ENCODE results near the gene RPTOR.
"Not testable (repeated sequence)": the region's sequence is repeated elsewhere in the genome, so short reads cannot be mapped to it uniquely, and the experiment has no call there.

The RPTOR gene

DNA sequence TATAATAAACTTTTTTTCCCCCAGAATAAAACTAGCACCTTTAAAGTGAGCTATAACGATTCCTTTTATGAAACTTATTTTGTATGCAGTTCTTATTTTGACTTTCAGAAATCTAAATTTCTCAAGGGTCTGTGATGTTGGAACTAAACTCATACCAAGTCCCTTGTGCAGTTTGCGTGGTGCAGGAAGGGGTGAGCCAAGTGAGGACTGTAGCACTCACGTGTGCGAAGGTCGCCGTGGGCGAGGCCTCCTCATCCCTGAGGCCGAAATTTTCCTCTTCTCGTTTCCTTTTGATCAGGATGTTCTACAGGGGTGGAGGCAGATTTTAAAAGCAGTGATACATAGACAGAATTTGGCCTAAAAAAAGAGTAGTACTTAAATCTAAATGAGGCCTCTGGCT is 73.7 kb downstream of the RPTOR start:
- no peak for DNase-seq

DNA sequence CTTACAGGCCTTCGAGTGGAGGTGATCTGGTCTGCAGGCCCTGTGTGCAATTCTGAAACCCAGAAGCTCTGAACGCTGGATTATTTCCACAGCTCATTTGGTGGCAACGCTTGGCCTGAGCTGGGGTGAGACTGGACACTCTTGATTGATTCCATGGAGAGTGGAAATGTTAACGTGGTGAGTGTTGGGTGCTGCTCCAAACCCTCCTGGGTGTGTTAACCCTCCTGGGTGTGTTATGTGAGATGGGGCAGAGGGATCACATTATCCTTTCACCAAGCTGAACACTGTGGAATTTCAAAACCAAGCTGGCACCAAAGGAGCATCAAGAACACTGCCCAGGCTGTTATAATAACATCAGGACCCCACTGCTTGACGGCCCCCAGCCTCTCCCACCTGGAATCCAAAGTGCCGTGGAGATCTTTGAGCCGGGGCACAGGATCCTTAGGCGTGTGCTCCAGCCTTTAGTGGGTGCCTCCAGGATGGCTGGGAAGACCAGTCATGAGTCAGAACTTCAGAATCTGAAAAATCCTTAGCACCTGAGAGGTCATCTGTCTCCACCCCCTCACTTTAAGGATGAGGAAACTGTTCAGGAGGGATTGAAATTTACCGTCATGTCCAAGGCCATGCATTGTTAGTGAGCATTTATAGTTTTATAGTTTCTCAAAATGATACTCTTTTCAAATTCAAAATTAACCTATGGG is 75.0 kb downstream of the RPTOR start:
- DNase-seq: no peak

DNA sequence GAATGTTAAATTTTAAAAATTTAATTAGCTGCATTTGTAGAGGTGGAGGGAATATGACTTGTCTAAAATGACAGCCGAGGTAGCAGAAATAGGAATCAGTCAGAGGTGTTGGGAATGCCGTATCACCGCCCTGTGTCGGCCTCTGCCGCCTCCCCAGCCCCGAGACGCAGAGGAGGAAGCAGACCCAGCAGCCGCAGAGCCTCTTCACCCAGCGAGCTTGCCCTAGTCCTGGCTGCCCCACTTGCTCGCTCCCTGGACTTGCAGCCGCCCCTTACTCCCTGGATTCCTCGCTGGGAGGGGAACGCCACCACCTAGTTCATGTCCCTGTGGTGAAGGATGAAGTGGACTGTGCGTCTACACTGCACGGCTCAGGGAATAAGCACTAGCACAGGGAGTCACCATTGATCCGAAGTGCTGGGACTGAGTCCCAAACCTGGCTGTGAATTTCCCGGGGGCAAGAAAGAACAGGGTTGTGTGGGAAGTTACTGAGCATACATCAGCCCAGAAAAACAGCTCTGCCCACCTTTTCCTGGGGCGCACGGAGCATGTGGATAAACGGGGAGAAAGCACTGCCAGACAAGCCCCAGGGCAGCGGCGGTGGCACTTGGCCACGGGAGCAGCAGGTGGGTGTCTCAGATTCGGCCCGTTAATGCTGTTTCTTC is 76.8 kb downstream of the RPTOR start:
- no peak for DNase-seq

DNA sequence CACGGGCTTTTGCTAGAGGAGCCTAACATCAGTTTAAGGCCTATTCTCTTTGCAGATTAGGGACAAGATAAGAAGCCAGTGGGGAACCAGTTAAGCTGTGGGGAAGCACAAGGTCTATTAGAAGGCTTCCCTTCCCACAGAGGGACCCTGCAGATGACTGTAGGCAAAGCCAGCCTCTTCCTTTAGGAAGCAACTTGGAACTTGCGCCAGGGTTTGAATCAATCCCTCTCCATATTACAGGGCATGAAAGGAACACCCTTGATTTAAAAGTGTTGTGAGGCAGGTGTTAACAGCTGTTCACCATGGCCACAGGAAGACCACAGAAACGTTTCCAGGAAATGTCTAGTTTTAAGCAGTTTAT is 77.3 kb downstream of the RPTOR start:
- DNase-seq: no peak

DNA sequence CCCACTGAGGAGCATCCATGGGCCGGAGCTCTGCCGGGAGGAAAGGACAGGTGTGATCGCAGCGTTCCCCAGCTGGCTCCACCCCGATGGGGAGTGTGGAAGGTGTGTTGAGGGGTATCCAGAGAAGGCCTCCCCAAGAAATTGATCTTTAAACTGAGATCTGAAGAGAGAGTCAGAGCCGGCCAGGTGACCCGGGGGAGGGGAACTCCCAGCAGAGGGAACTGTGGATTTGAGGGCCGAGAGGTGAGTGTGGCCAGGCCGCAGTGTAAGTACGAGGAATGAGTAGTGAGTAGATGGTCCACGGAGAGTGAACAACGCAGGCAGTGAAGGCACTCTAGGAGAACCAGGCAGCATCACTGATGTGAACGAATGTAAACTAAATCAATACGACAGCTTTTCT is 80.2 kb downstream of the RPTOR start:
- no peak for DNase-seq

DNA sequence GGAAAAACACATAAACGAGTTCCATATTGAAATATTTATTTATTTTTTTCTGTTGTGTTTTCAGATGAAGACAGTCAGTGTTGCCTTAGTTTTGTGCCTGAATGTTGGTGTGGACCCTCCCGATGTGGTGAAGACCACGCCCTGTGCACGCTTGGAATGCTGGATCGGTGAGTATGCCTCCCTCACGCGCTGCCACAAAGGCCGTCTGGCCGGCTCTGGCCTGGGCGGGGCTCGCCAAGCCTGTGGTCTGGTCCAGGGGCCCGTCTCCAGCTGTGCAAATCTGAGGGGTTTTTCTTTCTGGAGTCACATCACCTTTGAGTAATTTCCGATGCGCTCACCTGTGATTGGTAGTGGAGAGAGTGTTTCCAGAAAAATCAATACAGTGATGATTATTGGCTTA is 81.0 kb downstream of the RPTOR start:
- no peak for DNase-seq

DNA sequence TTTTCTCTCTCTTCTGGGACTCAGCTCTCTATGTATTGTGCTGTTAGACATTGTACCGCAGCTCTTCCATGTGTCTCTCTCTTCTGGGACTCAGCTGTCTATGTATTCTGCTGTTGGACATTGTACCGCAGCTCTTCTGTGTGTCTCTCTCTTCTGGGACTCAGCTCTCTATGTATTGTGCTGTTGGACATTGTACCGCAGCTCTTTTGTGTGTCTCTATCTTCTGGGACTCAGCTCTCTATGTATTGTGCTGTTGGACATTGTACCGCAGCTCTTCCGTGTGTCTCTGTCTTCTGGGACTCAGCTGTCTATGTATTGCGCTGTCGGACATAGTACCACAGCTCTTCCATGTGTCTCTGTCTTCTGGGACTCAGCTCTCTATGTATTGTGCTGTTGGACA is 84.2 kb downstream of the RPTOR start:
- DNase-seq: not testable (repeated sequence)

DNA sequence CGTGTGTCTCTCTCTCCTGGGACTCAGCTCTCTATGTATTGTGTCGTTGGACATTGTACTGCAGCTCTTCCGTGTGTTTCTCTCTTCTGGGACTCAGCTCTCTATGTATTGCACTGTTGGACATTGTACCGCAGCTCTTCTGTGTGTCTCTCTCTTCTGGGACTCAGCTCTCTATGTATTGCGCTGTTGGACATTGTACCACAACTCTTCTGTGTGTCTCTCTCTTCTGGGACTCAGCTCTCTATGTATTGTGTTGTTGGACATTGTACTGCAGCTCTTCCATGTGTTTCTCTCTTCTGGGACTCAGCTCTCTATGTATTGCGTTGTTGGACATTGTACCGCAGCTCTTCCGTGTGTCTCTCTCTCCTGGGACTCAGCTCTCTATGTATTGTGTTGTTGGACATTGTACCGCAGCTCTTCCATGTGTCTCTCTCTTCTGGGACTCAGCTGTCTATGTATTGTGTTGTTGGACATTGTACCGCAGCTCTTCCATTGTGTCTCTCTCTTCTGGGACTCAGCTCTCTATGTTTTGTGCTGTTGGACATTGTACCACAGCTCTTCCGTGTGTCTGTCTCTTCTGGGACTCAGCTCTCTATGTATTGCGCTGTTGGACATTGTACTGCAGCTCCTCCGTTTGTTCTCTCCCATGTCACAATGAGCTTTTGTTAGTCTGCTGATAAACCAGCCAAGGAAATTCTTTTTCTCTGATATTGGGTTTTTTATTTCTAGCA is 84.8 kb downstream of the RPTOR start:
- DNase-seq: no peak

DNA sequence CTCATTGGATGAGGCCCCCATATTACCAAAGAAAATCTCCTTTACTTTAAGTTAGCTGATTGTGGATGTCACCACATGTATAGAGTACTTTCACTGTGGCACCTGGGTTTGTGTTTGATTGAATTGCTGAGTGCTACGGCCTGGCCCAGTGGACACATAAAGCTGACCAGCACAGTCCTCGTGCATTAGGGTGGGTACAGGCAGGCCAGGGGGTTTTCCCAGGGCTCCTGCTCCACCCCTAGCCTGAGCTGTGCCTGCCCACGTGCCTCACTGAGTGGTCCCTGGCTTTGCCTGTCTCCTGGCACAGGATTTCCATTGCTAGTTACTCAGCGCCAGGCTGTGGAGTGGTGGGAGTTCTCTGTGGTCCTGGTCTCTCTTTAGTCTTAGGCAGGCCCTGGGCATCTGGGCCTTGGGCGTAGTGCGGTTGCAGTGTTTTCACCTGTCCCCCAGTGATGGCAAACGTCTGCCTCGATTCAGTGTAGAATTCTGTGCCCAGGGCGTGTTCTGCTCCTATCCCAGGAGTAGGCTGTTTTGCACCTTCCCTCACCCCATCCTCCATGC is 86.0 kb downstream of the RPTOR start:
- no peak for DNase-seq

DNA sequence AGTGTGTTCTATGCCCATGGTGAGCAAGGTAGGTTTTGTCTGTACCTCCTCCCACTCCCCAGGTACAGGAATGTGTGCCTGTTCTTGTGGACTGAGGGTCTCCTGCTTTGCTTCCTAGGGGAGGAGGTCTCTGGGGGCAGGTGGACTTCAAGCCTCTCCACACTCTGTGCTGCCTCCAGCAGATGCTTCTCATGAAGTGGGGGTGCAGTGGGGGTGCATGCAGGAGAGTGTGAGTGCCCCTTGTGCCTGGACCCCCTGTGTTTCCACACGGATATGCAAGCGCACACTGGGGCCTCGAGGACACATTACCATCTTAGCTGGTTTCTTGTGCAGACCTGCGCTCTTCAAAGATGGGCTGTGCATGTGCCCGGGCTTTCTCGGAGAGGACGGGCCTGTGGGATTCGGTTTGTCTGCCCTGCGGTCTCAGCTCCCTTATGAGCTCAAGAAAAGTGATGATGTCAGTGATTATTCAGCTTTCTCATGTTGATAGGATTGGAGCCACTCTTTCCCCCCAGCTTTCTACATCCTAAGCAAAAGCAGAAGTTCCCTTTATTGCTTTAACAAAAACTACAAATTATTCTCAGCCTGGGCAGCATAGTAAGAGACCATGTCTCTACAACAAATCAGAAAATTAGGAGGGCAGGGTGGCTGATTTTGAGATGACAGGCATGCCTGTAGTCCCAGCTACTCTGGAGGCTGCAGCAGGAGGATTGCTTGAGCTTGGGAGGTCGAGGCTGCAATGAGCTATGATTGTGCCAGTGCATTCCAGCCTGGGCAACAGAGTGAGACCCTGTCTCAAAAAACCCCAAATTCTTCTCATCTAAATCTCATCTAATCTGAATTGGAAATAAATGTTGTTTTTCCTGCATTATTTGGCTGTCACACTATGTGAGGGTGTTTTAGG is 86.8 kb downstream of the RPTOR start:
- no peak for DNase-seq

DNA sequence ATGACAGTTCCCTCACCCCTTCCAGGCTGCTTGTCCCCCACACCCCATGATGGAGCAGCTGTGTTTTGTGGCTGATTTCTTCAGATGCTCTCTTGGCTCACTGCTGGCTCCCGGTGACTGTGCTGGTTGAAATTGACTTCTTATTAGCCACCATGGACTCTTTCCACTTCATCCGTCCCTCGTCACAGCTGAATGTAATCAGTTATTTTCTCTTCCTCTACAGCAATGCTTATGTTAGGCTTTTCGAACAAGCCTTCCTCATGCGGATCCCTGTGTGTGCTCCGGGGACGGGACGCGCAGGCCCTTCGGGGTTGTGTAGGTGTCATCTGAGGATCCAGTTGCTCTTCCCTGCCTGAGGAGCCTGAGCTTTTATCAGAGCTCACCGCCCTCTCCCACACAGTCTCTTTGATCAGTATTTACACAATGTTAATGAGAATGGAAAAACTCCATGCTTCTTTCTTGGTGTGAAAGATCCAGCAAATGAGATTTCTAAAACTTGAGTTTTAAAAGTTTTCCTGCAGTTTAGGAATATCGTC is 87.5 kb downstream of the RPTOR start:
- no peak for DNase-seq

DNA sequence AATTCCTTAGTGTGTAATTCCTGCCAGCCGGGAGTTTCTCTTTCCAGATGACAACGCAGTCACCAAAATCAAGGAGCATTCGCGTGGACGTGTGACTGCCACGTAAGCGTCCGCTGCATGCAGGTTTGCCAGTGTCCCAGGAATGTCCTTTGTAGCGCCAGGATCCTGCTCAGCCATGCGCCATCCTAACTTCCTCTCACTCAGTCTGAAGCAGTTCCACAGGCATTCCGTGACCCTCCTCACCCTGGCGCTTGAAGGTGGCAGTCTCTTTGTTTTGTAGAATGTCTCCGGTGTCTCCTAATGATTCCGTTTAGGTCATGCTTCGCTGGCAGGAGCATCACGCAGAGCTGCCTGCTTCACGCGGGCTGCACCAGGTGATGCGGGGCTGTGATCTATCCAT is 88.6 kb downstream of the RPTOR start:
- DNase-seq: no peak

DNA sequence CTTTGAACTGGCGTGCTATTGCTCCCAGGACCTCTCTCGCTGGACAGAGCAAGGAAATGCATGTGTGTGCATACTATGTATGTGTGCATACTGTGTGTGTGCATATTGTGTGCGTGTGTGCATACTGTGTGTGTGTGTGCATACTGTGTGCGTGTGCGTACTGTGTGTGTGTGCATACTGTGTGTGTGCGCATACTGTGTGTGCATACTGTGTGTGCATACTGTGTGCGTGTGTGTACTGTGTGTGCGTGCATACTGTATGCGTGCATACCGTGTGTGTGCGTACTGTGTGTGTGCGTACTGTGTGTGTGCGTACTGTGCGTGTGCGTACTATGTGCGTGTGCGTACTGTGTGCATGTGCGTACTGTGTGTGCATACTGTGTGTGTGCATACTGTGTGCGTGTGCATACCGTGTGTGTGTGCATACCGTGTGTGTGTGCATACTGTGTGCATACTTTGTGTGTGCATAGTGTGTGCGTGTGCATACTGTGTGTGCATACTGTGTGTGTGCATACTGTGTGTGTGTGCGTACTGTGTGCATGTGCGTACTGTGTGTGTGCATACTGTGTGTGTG is 89.4 kb downstream of the RPTOR start:
- DNase-seq: no peak

DNA sequence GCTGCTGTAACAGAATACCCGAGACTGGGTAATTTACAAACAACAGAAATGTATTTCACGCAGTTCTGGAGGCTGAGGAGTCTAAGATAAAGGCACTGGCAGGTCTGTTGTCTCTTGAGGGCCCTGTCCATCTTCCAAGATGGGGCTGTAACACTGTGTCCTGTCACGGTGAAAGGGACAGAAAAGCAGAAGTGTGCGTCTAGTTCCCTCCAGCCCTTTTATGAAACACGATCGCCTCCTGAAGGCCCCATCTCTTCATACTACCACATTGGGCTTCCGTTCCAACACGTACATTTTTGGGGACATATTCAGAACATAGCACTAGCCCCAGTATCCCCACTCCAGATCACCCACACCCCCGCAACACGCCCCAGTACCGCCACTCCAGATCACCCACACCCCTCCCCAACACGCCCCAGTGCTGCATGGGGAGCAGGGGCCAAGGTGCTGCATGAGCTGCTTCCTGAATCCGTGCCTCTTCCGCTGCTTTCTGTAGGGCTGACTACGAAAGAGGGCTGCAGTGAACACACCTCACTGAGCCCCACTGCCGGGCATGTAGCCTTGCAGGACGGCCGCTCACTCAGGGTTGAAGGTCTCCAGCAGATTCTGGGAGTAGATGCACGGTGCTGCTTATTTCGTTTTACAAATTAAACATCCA is 91.9 kb downstream of the RPTOR start:
- DNase-seq: no peak

DNA sequence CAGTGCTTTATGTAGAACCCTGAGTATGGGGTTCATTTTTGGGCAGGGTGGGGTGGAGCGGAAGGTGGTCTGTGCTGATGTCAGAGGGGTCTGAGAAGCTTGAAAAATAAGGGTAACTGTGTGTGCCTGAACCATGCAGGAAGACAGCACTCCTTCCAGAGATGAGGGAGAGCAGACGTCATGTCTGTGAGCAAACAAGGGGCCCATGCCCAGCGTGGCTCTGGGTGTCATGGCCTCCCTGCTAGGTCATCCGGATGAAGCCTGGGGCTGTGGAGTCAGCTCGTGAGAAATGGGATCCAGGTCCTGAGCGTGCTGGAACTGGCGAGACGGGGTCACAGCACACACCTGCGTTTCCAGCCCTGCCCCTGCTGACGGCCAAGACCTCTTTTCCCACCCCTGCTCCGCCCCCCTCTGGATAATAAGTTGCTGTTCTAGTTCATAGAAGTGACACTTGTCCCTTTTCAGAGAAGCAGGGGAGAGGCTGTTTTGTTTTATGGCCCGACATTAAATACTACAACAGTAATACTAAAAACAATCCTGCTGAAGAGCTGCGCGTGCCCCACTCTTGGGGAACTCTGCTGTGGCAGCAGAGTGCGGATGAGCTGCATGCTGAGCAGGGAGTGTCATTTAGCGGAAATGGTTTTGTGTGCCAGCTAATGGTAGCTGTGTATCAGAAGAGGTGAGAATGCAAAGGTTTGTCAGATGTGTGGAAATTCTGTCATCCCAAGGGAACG is 92.6 kb downstream of the RPTOR start:
- DNase-seq: no peak

DNA sequence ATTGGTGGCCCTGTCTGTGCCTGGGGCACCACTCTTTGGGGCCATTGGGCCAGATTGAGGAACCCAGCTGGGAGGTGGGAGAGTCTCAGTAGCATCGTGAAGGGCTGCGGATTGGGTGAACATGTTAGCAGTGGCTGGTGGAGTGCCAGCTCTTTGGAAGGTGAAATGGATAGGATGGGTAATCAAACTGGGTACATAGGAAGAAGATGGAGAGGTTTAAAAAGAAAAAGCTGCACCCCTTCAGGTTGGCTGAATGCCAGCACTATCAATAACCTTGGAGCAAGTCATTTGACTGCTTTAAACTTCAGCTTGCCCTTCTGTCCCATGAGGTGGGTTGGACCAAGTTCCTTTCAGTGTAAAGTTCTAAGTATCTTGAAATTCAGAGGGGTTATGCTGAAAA is 95.0 kb downstream of the RPTOR start:
- no peak for DNase-seq

DNA sequence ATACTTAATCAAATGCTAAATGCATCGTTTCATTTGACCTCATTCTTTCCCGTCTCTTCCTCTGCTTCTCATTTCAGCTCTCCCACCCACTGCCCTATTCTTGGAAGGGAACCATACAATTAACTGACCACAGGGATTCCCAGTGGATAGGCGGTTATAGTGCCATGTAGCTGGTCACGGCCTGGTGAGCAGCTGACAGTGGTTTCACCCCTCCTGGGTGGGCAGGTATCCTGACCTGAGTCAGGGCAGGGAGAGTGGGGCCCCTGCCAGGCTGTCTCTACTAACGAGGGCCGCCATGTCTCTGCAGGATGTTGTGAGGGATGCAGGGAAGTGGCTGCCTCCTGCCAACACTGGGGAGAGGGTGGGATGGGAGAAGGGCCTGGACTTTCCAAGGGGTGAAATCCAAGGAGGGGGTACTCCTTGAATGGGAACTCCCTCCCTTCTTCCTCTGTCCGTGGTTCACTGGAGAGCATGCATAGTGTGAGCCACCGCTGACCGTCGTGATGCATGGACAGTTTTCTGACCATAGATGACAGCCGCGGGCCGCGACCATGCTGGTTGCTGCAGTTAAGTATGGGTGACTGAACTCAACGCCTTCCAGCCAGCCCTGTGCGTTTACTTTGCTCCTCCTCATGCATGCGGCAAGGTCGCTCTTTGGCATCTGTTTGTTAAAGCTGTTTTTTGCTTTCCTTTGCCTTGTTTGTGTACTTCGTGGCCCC is 95.9 kb downstream of the RPTOR start:
- DNase-seq: no peak

DNA sequence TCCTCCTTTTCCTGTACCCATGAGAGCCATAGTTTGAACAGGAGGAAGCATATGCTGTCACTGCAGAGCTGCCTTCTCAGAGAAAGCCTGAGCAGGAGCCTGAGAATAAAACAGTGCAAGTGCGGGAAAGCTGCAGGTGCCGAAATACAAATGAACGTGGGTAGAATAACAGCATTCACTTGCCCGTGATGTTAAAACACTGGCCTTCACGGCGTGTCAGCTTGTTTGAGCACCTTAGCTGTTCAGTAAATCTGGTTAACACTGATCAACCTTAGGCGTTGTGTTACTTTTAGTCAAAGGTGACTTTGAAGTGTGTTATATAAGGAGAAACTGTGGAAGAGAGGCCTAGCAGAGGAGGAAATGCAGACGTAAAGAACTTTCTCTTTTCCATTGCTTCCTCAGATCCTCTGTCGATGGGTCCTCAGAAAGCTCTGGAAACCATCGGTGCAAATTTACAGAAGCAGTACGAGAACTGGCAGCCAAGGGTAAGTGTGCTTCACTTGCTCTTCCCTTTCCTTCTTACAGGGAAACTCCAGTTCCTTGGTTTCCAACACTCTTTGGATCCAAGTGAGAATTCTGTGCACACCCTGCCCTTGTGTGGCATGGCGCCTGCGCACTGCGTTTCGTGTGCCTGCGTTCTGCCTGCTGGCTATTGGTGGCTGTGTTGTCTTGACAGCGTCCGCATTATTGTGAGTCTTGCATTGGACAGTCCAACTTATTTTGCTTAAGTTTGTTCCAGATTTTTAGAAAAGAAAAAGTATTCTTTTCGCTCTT is 98.9 kb downstream of the RPTOR start:
- no peak for DNase-seq

DNA sequence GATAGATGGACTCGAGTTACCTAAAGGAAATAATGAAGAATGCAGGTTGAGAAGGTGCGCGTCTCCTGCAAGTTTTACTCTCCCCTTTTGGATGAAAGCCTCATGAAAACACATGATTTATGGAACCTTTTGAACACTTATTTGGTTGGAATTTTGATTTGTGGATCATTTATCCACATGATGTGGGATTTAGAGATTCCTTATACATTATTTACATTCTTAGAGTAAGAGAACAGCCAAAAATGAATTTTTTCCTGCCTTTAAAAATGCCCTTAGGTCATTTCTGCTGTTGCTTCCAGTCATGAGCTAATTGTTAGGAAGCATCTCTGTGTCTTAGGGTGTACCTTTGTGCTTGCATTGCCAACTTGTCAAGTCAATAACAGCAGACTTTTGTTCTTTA is 99.9 kb downstream of the RPTOR start:
- DNase-seq: no peak
